GM21737 (cell line): ENCODE results near the gene TOMM40L.

Source experiments
- ATAC-seq: cut with Tn5 transposase; IDR thresholded peaks from one replicate; pipeline ENCODE4 v1.9.1; 2021; ENCODE audit warnings: mild to moderate bottlenecking, moderate library complexity; ENCODE audit not compliant: unreplicated experiment

Gene TOMM40L

GRCh38 chr1:161225534-161226319 is at the start of gene TOMM40L:
TSS of gene TOMM40L (plus strand) at chr1:161226060. CDS start at chr1:161226490, 430 bp downstream.
- peak; percentile 88 for ATAC-seq

- no peak for ATAC-seq
Observed at GRCh38 chr1:161176468-161177111, 49.3 kb upstream of the TOMM40L start.

- ATAC-seq: peak; percentile 71
Observed at GRCh38 chr1:161177112-161177935, 48.5 kb upstream of the TOMM40L start, which contains the start of gene B4GALT3. TSS of gene B4GALT3 (minus strand) at chr1:161177507. CDS start at chr1:161176060, 1,447 bp downstream.

GRCh38 chr1:161177936-161178244 is 48.0 kb upstream of the TOMM40L start:
- ATAC-seq: no peak

- ATAC-seq: no peak
Observed at GRCh38 chr1:161179698-161180097, 46.2 kb upstream of the TOMM40L start.

GRCh38 chr1:161180639-161181038 is 45.2 kb upstream of the TOMM40L start:
- ATAC-seq: no peak

- ATAC-seq: peak; percentile 35
Observed at GRCh38 chr1:161182214-161182613, 43.6 kb upstream of the TOMM40L start.

- ATAC-seq: peak; percentile 48
Observed at GRCh38 chr1:161185282-161185682, 40.6 kb upstream of the TOMM40L start.

- peak; percentile 28 for ATAC-seq
Observed at GRCh38 chr1:161185732-161186311, 40.0 kb upstream of the TOMM40L start.

- no peak for ATAC-seq
Observed at GRCh38 chr1:161187311-161187710, 38.5 kb upstream of the TOMM40L start.

- no peak for ATAC-seq
Observed at GRCh38 chr1:161188381-161188780, 37.5 kb upstream of the TOMM40L start.

- ATAC-seq: no peak
Observed at GRCh38 chr1:161189036-161189435, 36.8 kb upstream of the TOMM40L start.

- no peak for ATAC-seq
Observed at GRCh38 chr1:161190962-161191521, 34.8 kb upstream of the TOMM40L start.

GRCh38 chr1:161191971-161192370 is 33.9 kb upstream of the TOMM40L start:
- ATAC-seq: no peak

GRCh38 chr1:161192476-161193465 is 33.1 kb upstream of the TOMM40L start:
- no peak for ATAC-seq

GRCh38 chr1:161193561-161194235 is 32.2 kb upstream of the TOMM40L start:
- no peak for ATAC-seq

- ATAC-seq: no peak
Observed at GRCh38 chr1:161195171-161195570, 30.7 kb upstream of the TOMM40L start.

GRCh38 chr1:161196111-161196510 is 29.7 kb upstream of the TOMM40L start:
- ATAC-seq: no peak
